MM.1S (cell line): Measurements from ENCODE around the gene FLYWCH2.

Experiments used
- DNase-seq: peaks from one replicate; pipeline ENCODE4 v3.0.0-alpha.2; 2015
- H2AFZ ChIP-seq: fragments of 300-600 bp; sonication (generic); 2 replicates; pipeline ENCODE4 v1.6.0; 2016; ENCODE audit warnings: antibody characterized with exemption, low read length
- H3F3A ChIP-seq: fragments of 300-600 bp; sonication (generic); 2 replicates; pipeline ENCODE4 v1.6.1; 2016; ENCODE audit warnings: mild to moderate bottlenecking, antibody characterized with exemption, low read length, moderate library complexity, mixed read lengths; ENCODE audit not compliant: insufficient read depth
- H3K27ac ChIP-seq: fragments of 300-600 bp; sonication (generic); 2 replicates; pipeline ENCODE4 v1.5.1; 2016; ENCODE audit warnings: mild to moderate bottlenecking, low read length
- H3K27me3 ChIP-seq: fragments of 300-600 bp; sonication (generic); replicated peaks from 2 replicates; pipeline ENCODE4 v1.6.0; 2016; ENCODE audit warnings: low read length; ENCODE audit not compliant: insufficient read depth
- H3K36me3 ChIP-seq: fragments of 300-600 bp; sonication (generic); replicated peaks from 2 replicates; pipeline ENCODE4 v1.6.1; 2016; ENCODE audit warnings: mild to moderate bottlenecking, low read length, mixed read lengths; ENCODE audit not compliant: insufficient read depth
- H3K4me1 ChIP-seq: fragments of 300-600 bp; sonication (generic); 2 replicates; pipeline ENCODE4 v1.6.1; 2016; ENCODE audit warnings: low read length, mixed read lengths
- H3K4me2 ChIP-seq: fragments of 300-600 bp; sonication (generic); 2 replicates; pipeline ENCODE4 v1.6.0; 2016; ENCODE audit warnings: low read depth, low read length
- H3K4me3 ChIP-seq: fragments of 300-600 bp; sonication (generic); 2 replicates; pipeline ENCODE4 v1.5.1; 2016; ENCODE audit warnings: low read length, mixed read lengths
- H3K79me2 ChIP-seq: fragments of 300-600 bp; sonication (generic); 2 replicates; pipeline ENCODE4 v1.6.1; 2016; ENCODE audit warnings: mixed run types, low read length, mixed read lengths
- H3K9ac ChIP-seq: fragments of 300-600 bp; sonication (generic); 2 replicates; pipeline ENCODE4 v1.6.1; 2016; ENCODE audit warnings: low read length, mixed read lengths
- H3K9me2 ChIP-seq: fragments of 300-600 bp; sonication (generic); replicated peaks from 2 replicates; pipeline ENCODE4 v1.6.1; 2016; ENCODE audit warnings: mild to moderate bottlenecking, low read length, mixed read lengths; ENCODE audit not compliant: insufficient read depth
- H3K9me3 ChIP-seq: fragments of 300-600 bp; sonication (generic); replicated peaks from 2 replicates; pipeline ENCODE4 v1.6.1; 2016; ENCODE audit warnings: mild to moderate bottlenecking, low read length, mixed read lengths; ENCODE audit not compliant: insufficient read depth
- H4K20me1 ChIP-seq: fragments of 300-600 bp; sonication (generic); 2 replicates; pipeline ENCODE4 v1.6.1; 2016; ENCODE audit warnings: mild to moderate bottlenecking, low read length, moderate library complexity, mixed read lengths; ENCODE audit not compliant: insufficient read depth
- EZH2 ChIP-seq: fragments of 300-600 bp; sonication (generic); optimal IDR thresholded peaks from 2 replicates; pipeline ENCODE3; 2017; ENCODE audit warnings: low read depth, mild to moderate bottlenecking, antibody characterized with exemption, low read length, mixed read lengths
- EZH2phosphoT487 ChIP-seq: fragments of 300-600 bp; sonication (generic); IDR thresholded peaks from 2 replicates; pipeline ENCODE4 v1.6.1; 2018; ENCODE audit warnings: antibody characterized with exemption, low read length
- TF ChIP-seq, protein P1 (sequence below): fragments of 300-600 bp; sonication (generic); IDR thresholded peaks from 2 replicates; pipeline ENCODE4 v1.5.1; 2016; ENCODE audit warnings: antibody characterized with exemption, low read length, mixed read lengths

The FLYWCH2 gene

DNA sequence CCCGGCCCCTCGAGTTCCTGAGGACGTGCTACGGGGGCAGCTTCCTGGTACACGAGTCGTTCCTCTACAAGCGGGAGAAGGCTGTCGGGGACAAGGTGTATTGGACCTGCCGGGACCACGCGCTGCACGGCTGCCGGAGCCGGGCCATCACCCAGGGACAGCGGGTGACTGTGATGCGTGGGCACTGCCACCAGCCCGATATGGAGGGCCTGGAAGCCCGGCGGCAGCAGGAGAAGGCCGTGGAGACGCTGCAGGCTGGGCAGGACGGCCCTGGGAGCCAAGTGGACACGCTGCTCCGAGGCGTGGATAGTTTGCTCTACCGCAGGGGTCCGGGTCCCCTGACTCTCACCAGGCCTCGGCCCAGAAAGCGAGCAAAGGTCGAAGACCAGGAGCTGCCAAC lies 50.1 kb downstream of the FLYWCH2 start:
- Histone ChIP-seq H3K9ac (no peak overlapping the region), H3K27ac (no peak overlapping the region), H3K4me2 (no peak overlapping the region), H3K9me2 (no peaks in the 10 kb centered on the region), H3K27me3 (no peaks in the 10 kb centered on the region), H3K9me3 (no peaks in the 10 kb centered on the region), H3K79me2 (no peaks in the 10 kb centered on the region), H3K36me3 (no peaks in the 10 kb centered on the region), H2AFZ (no peak overlapping the region), H4K20me1 (no peaks in the 10 kb centered on the region), H3K4me3 (no peak overlapping the region), H3F3A (no peaks in the 10 kb centered on the region), H3K4me1 (no peaks in the 10 kb centered on the region)
- no peak for TF ChIP-seq EZH2phosphoT487
- no peak for TF ChIP-seq EZH2
- TF ChIP-seq, protein P1, sequence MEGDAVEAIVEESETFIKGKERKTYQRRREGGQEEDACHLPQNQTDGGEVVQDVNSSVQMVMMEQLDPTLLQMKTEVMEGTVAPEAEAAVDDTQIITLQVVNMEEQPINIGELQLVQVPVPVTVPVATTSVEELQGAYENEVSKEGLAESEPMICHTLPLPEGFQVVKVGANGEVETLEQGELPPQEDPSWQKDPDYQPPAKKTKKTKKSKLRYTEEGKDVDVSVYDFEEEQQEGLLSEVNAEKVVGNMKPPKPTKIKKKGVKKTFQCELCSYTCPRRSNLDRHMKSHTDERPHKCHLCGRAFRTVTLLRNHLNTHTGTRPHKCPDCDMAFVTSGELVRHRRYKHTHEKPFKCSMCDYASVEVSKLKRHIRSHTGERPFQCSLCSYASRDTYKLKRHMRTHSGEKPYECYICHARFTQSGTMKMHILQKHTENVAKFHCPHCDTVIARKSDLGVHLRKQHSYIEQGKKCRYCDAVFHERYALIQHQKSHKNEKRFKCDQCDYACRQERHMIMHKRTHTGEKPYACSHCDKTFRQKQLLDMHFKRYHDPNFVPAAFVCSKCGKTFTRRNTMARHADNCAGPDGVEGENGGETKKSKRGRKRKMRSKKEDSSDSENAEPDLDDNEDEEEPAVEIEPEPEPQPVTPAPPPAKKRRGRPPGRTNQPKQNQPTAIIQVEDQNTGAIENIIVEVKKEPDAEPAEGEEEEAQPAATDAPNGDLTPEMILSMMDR = no peak
- no peak for DNase-seq

DNA sequence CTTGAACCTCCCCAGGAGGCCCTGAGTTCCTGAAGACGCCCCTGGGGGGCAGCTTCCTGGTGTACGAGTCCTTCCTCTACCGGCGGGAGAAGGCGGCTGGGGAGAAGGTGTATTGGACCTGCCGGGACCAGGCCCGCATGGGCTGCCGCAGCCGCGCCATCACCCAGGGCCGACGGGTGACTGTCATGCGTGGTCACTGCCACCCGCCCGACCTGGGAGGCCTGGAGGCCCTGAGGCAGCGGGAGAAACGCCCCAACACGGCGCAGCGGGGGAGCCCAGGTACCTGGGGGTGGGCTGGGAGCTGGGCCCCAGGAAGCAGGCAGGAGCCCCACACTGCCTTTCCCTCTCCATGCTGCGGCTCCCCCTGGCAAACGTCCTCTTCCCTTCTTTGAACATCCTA lies 50.7 kb downstream of the FLYWCH2 start:
- no peaks in the 10 kb centered on the region for H3K9me3 ChIP-seq
- no peaks in the 10 kb centered on the region for H3K79me2 ChIP-seq
- H3K9ac ChIP-seq = no peak overlapping the region
- H3K27ac ChIP-seq = no peak overlapping the region
- no peak overlapping the region for H2AFZ ChIP-seq
- no peaks in the 10 kb centered on the region for H3K4me1 ChIP-seq
- H4K20me1 ChIP-seq = no peaks in the 10 kb centered on the region
- H3K27me3 ChIP-seq = no peaks in the 10 kb centered on the region
- H3F3A ChIP-seq = no peaks in the 10 kb centered on the region
- H3K4me3 ChIP-seq = no peak overlapping the region
- no peaks in the 10 kb centered on the region for H3K9me2 ChIP-seq
- no peak for DNase-seq
- TF ChIP-seq, protein P1 = no peak
- TF ChIP-seq EZH2 = no peak
- TF ChIP-seq EZH2phosphoT487 = no peak
- no peak overlapping the region for H3K4me2 ChIP-seq
- no peaks in the 10 kb centered on the region for H3K36me3 ChIP-seq

DNA sequence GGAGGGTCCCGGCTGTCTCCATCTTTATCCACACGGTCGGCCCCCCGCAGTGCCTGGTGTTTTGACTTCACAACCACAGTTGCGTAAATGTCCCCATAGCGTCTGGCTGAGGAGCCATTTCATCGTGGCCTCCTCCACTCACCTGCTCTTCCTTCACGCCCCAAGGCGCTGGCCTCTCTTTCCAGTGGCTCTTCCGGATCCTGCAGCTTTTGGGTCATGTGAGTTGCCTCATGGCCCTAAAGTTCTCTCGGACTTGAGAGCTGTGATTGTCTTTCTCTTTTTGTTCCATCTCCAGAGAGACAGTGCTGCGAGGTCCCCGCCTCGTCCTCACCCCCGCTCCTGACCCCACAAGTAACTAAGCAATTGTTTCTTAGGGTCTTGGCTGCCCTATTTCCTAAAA lies 51.4 kb downstream of the FLYWCH2 start:
- Histone ChIP-seq H3K27ac (no peak overlapping the region), H2AFZ (no peak overlapping the region), H3K36me3 (no peaks in the 10 kb centered on the region)

More for the DNA sequence above, 51.4 kb downstream of the FLYWCH2 start:
- TF ChIP-seq EZH2 = no peak
- TF ChIP-seq, protein P1 = no peak
- TF ChIP-seq EZH2phosphoT487 = no peak
- Histone ChIP-seq H3K4me1 (no peaks in the 10 kb centered on the region), H3K4me3 (no peak overlapping the region), H3K4me2 (no peak overlapping the region), H3F3A (no peaks in the 10 kb centered on the region), H3K79me2 (no peaks in the 10 kb centered on the region), H3K27me3 (no peaks in the 10 kb centered on the region), H4K20me1 (no peaks in the 10 kb centered on the region), H3K9me2 (no peaks in the 10 kb centered on the region), H3K9me3 (no peaks in the 10 kb centered on the region), H3K9ac (no peak overlapping the region)
- DNase-seq = no peak
